GM23248 (cell line): ENCODE data around the gene OMG.

ENCODE experiments used
- EZH2 ChIP-seq: fragments of 200-600 bp; sonication (generic); IDR thresholded peaks from 2 replicates; pipeline ENCODE4 v1.6.1; 2018; ENCODE audit warnings: antibody characterized with exemption, mild to moderate bottlenecking; ENCODE audit not compliant: insufficient read depth, poor library complexity, severe bottlenecking
- EZH2phosphoT487 ChIP-seq: fragments of 200-600 bp; sonication (generic); IDR thresholded peaks from 2 replicates; pipeline ENCODE4 v1.6.1; 2018; ENCODE audit warnings: antibody characterized with exemption, moderate library complexity, mild to moderate bottlenecking, low read depth; ENCODE audit not compliant: insufficient read depth

GRCh38 chr17:31274252-31274651, 22.8 kb downstream of the OMG start:
- no peak for TF ChIP-seq EZH2
- 0 out of 2 replicates have a peak, but pooled peaks have one; percentile 42 for TF ChIP-seq EZH2phosphoT487
